SK-N-SH (cell line): ENCODE data around the gene MTG1. TPM values are rescaled to one million over a fixed set of nuclear protein-coding genes. Genes with fewer than 3 reads are reported as not detected.

Source experiments
- CTCF ChIA-PET: fragments of 300-600, 350-600 bp; formaldehyde crosslinking; extraction: SDS; loops from one replicate; lab custom pipeline; 2021; lab: Yijun Ruan, JAX
- POLR2A ChIA-PET: fragments of 350-600 bp; sonication (Branson Sonifier 250); formaldehyde crosslinking; extraction: SDS; loops from one replicate; lab custom pipeline; 2020; ENCODE audit warnings: antibody characterized with exemption, inconsistent platforms; lab: Yijun Ruan, JAX
- DNase-seq: peaks from one replicate; pipeline ENCODE4 v3.0.0; 2012
- H2AFZ ChIP-seq: fragments of 200-600 bp; sonication (generic); 2 replicates; pipeline ENCODE4 v1.8.1; 2016; ENCODE audit warnings: antibody characterized with exemption, mild to moderate bottlenecking, low read depth
- H3F3A ChIP-seq: fragments of 200-600 bp; sonication (generic); replicated peaks from 2 replicates; pipeline ENCODE3; 2016; ENCODE audit warnings: antibody characterized with exemption, mild to moderate bottlenecking; ENCODE audit not compliant: insufficient read depth
- H3K27ac ChIP-seq, 2 experiments: fragments of 200-500 bp in 1 of 2; fragments of 200-600 bp in 1 of 2; sonication (Bioruptor generic) in 1 of 2; sonication (generic), shearing (Covaris generic) in 1 of 2; 2 replicates each; pipeline versions ENCODE4 v1.5.1 to v1.6.1; 2014 to 2016; ENCODE audit warnings: low read depth in 2 of 2, inconsistent platforms in 1 of 2, low read length in 1 of 2, mild to moderate bottlenecking in 1 of 2, mixed read lengths in 1 of 2
- H3K27me3 ChIP-seq: fragments of 200-600 bp; sonication (generic), shearing (Covaris generic); 2 replicates; pipeline ENCODE4 v1.6.1; 2016; ENCODE audit warnings: mixed run types; ENCODE audit not compliant: insufficient read depth
- H3K36me3 ChIP-seq, 2 experiments: fragments of 200-500 bp in 1 of 2; fragments of 200-600 bp in 1 of 2; sonication (Bioruptor generic) in 1 of 2; sonication (generic) in 1 of 2; replicated peaks in 1 of 2; 2 replicates each; pipeline versions ENCODE3 to v1.5.1; 2014 to 2016; ENCODE audit warnings: low read length in 1 of 2, mild to moderate bottlenecking in 1 of 2; ENCODE audit not compliant: insufficient read depth in 2 of 2, control insufficient read depth in 1 of 2
- H3K4me1 ChIP-seq, 2 experiments: fragments of 200-500 bp in 1 of 2; fragments of 200-600 bp in 1 of 2; sonication (Bioruptor generic) in 1 of 2; sonication (generic), shearing (Covaris generic) in 1 of 2; 2 replicates each; pipeline versions ENCODE4 v1.5.1 to v1.6.1; 2014 to 2016; ENCODE audit warnings: low read depth in 1 of 2, low read length in 1 of 2, mixed run types in 1 of 2; ENCODE audit not compliant: insufficient read depth in 2 of 2, control insufficient read depth in 1 of 2
- H3K4me2 ChIP-seq: fragments of 200-600 bp; sonication (generic), shearing (Covaris generic); 2 replicates; pipeline ENCODE4 v1.6.1; 2017; ENCODE audit warnings: mixed run types
- H3K4me3 ChIP-seq, 2 experiments: fragments of 200-500 bp in 1 of 2; fragments of 200-600 bp in 1 of 2; sonication (Bioruptor generic) in 1 of 2; sonication (generic), shearing (Covaris generic) in 1 of 2; 2 replicates each; pipeline versions ENCODE4 v1.5.1 to v1.8.1; 2014 to 2016; ENCODE audit warnings: low read depth in 2 of 2, inconsistent platforms in 1 of 2, low read length in 1 of 2, mild to moderate bottlenecking in 1 of 2, mixed read lengths in 1 of 2, moderate library complexity in 1 of 2
- H3K79me2 ChIP-seq: fragments of 200-600 bp; sonication (generic); 2 replicates; pipeline ENCODE4 v1.8.1; 2017; ENCODE audit warnings: mild to moderate bottlenecking; ENCODE audit not compliant: insufficient read depth
- H3K9ac ChIP-seq: fragments of 200-600 bp; sonication (generic); 2 replicates; pipeline ENCODE4 v1.6.1; 2017; ENCODE audit warnings: mixed run types
- H3K9me2 ChIP-seq: fragments of 200-600 bp; sonication (generic); 2 replicates; pipeline ENCODE4 v1.6.1; 2017; ENCODE audit warnings: mixed run types
- H3K9me3 ChIP-seq: fragments of 200-600 bp; sonication (generic); 2 replicates; pipeline ENCODE4 v1.6.1; 2017; ENCODE audit warnings: mixed run types, mild to moderate bottlenecking, moderate library complexity
- H4K20me1 ChIP-seq: fragments of 200-600 bp; sonication (generic); 2 replicates; pipeline ENCODE4 v1.6.1; 2017; ENCODE audit warnings: mild to moderate bottlenecking, mixed run types; ENCODE audit not compliant: insufficient read depth
- CHD2 ChIP-seq: fragments of 150-350 bp; IDR thresholded peaks from 2 replicates; pipeline ENCODE4 v1.6.1; 2018; ENCODE audit warnings: low read length; ENCODE audit not compliant: partially characterized antibody
- ELF1 ChIP-seq: IDR thresholded peaks from 2 replicates; pipeline ENCODE4 v1.4.0; 2012
- EZH2phosphoT487 ChIP-seq: fragments of 200-600 bp; sonication (generic); IDR thresholded peaks from 2 replicates; pipeline ENCODE4 v1.6.1; 2017; ENCODE audit warnings: low read depth, mixed run types, mild to moderate bottlenecking, antibody characterized with exemption, moderate library complexity, borderline replicate concordance
- GATA2 ChIP-seq: sonication (generic); formaldehyde crosslinking; IDR thresholded peaks from 2 replicates; pipeline ENCODE4 v1.5.0; 2020; ENCODE audit warnings: mild to moderate bottlenecking, missing genetic modification reagents
- JUND ChIP-seq: IDR thresholded peaks from 2 replicates; pipeline ENCODE4 v1.4.0; 2012
- MAX ChIP-seq: IDR thresholded peaks from 2 replicates; pipeline ENCODE4 v1.4.0; 2012; ENCODE audit warnings: low read depth
- NRF1 ChIP-seq: IDR thresholded peaks from 2 replicates; pipeline ENCODE4 v1.6.1; 2012; ENCODE audit warnings: low read depth, mild to moderate bottlenecking, low read length
- PBX3 ChIP-seq: IDR thresholded peaks from 2 replicates; pipeline ENCODE4; 2012
- RAD21 ChIP-seq: IDR thresholded peaks from 2 replicates; pipeline ENCODE4 v1.6.1; 2012; ENCODE audit warnings: mild to moderate bottlenecking, low read length
- RCOR1 ChIP-seq: fragments of 150-350 bp; IDR thresholded peaks from 2 replicates; pipeline ENCODE4 v1.6.1; 2017; ENCODE audit warnings: antibody characterized with exemption, low read length
- SIN3A ChIP-seq: IDR thresholded peaks from 2 replicates; pipeline ENCODE4 v1.6.1; 2012; ENCODE audit warnings: low read depth, mild to moderate bottlenecking, low read length, moderate library complexity, borderline replicate concordance
- SMC3 ChIP-seq: IDR thresholded peaks from 2 replicates; pipeline ENCODE4 v1.6.1; 2012; ENCODE audit warnings: low read depth, low read length, improper control_type of control experiment
- TAF1 ChIP-seq: IDR thresholded peaks from 2 replicates; pipeline ENCODE4 v1.6.1; 2012; ENCODE audit warnings: low read depth, mild to moderate bottlenecking, low read length, moderate library complexity, borderline replicate concordance
- TCF12 ChIP-seq: IDR thresholded peaks from 2 replicates; pipeline ENCODE4 v1.4.0; 2012
- USF1 ChIP-seq: IDR thresholded peaks from 2 replicates; pipeline ENCODE4 v1.4.0; 2012; ENCODE audit warnings: low read depth, borderline replicate concordance
- WGBS: methylation state at CpG from one replicate; pipeline ENCODE4 v1.1.6; 2017; ENCODE audit warnings: low lambda C conversion rate; 5-methylcytosine and 5-hydroxymethylcytosine counted together
- polyA plus RNA-seq, 3 experiments: library from polyadenylated mRNA; depleted of rRNA; stranded (reverse); fragments of >200 nt; gene quantifications; 2 replicates each; pipeline ENCODE4 v1.2.3, GENCODE V29; 2012
- TF ChIP-seq, protein P1 (sequence below): fragments of 200-600 bp; sonication (generic); IDR thresholded peaks from 2 replicates; pipeline ENCODE4 v1.6.1; 2017; ENCODE audit warnings: antibody characterized with exemption, mild to moderate bottlenecking, moderate library complexity
- TF ChIP-seq, protein P2 (sequence below): fragments of 150-350 bp; IDR thresholded peaks from 2 replicates; pipeline ENCODE4 v1.6.1; 2016; ENCODE audit warnings: mild to moderate bottlenecking, low read depth, low read length

The MTG1 gene
- polyA plus RNA-seq, 1 of the 3 experiments (the other 2 are of a cell fraction) = 86.4 TPM

- TF ChIP-seq, protein P1, sequence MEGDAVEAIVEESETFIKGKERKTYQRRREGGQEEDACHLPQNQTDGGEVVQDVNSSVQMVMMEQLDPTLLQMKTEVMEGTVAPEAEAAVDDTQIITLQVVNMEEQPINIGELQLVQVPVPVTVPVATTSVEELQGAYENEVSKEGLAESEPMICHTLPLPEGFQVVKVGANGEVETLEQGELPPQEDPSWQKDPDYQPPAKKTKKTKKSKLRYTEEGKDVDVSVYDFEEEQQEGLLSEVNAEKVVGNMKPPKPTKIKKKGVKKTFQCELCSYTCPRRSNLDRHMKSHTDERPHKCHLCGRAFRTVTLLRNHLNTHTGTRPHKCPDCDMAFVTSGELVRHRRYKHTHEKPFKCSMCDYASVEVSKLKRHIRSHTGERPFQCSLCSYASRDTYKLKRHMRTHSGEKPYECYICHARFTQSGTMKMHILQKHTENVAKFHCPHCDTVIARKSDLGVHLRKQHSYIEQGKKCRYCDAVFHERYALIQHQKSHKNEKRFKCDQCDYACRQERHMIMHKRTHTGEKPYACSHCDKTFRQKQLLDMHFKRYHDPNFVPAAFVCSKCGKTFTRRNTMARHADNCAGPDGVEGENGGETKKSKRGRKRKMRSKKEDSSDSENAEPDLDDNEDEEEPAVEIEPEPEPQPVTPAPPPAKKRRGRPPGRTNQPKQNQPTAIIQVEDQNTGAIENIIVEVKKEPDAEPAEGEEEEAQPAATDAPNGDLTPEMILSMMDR = no peak
- TF ChIP-seq RAD21 = no peak
- TF ChIP-seq RCOR1 = no peak
- no peak for TF ChIP-seq EZH2phosphoT487
- TF ChIP-seq MAX = no peak
- TF ChIP-seq ELF1 = no peak
- TF ChIP-seq, all 33 proteins: peak for 0
These were observed 425 bp upstream of the MTG1 start (continued) for GRCh38 chr10:133393401-133394063.

DNA sequence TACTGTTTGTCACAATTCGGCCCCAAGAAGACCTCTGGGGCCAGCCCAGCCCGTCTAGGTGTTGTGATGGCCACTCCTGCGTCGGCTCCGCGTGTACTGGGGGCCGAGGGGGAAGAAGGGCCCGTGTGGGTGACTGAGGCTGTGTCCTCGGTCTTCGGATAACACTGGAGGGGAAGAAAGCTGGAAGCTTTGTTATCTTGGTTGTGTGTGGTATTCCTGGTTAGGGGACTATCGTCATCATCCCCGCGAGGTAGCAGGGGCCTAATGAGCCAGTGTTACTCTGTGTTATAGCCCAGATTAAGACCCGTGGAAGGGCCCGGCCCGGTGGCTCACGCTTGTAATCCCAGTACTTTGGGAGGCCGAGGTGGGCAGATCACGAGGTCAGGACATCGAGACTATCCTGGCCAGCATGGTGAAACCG, 854 bp downstream of the MTG1 start:
- no peaks in the 10 kb centered on the region for H3K9me2 ChIP-seq
- DNase-seq = peak; percentile 54
- H3K4me3 ChIP-seq = peak overlapping the region; percentile 94 to 96
- peaks cover 9 to 10% of the 10 kb centered on the region in 2 experiments; a peak in 2 of 4 replicates for H3K4me1 ChIP-seq
- H3K36me3 ChIP-seq = peaks cover 5 to 27% of the 10 kb centered on the region in 2 experiments
- H3K27ac ChIP-seq = peak overlapping the region; percentile 77 to 90
- H3K9me3 ChIP-seq = no peaks in the 10 kb centered on the region
- ChIA-PET CTCF (interaction anchor here (1.3 kb wide), 1 partner anchor 65 kb away, joined by 4 read pairs; no protein-coding TSS in a partner anchor), POLR2A (interaction anchor here (1.3 kb wide), 1 partner anchor 35 kb away, joined by 3 read pairs; no protein-coding TSS in a partner anchor)
- H3K4me2 ChIP-seq = peak overlapping the region; percentile 98
- H2AFZ ChIP-seq = no peak overlapping the region; the same call in 1 of the 2 replicates
- no peaks in the 10 kb centered on the region for H3F3A ChIP-seq
- H3K27me3 ChIP-seq = no peaks in the 10 kb centered on the region
- peak overlapping the region; percentile 97 for H3K9ac ChIP-seq
- TF ChIP-seq JUND (no peak), NRF1 (no peak), SMC3 (no peak), PBX3 (no peak), TCF12 (no peak), TAF1 (no peak), CHD2 (no peak), RCOR1 (no peak), EZH2phosphoT487 (no peak), SIN3A (no peak), GATA2 (CRISPR knock-in tag) (no peak), USF1 (no peak)
- TF ChIP-seq, protein P2, sequence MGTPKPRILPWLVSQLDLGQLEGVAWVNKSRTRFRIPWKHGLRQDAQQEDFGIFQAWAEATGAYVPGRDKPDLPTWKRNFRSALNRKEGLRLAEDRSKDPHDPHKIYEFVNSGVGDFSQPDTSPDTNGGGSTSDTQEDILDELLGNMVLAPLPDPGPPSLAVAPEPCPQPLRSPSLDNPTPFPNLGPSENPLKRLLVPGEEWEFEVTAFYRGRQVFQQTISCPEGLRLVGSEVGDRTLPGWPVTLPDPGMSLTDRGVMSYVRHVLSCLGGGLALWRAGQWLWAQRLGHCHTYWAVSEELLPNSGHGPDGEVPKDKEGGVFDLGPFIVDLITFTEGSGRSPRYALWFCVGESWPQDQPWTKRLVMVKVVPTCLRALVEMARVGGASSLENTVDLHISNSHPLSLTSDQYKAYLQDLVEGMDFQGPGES = no peak
- no peaks in the 10 kb centered on the region for H4K20me1 ChIP-seq
- peaks cover 56% of the 10 kb centered on the region for H3K79me2 ChIP-seq
- 10% methylated on average over 21 of the region's 21 CpGs for WGBS
